NCI-H2107 treated with DMSO at 0.1 percent for 48 hours (cell line): ENCODE measurements around the gene CREB3L1.

ENCODE experiments used
- DNase-seq: peaks from one replicate; lab custom pipeline; 2025; ENCODE audit not compliant: unreplicated experiment; lab: John Stamatoyannopoulos, UW

CREB3L1 gene

GRCh38 chr11:46272816-46273427 lies 4.5 kb upstream of the CREB3L1 start:
- DNase-seq: no peak

GRCh38 chr11:46273511-46274205 lies 3.8 kb upstream of the CREB3L1 start:
- no peak for DNase-seq

- peak; percentile 15 for DNase-seq
These were observed 1.4 kb upstream of the CREB3L1 start for GRCh38 chr11:46275964-46276641.

- DNase-seq: no peak
These were observed 195 bp upstream of the CREB3L1 start for GRCh38 chr11:46277313-46277621.

- DNase-seq: no peak
These were observed 1.1 kb downstream of the CREB3L1 start for GRCh38 chr11:46278387-46279125.

GRCh38 chr11:46279126-46280099 lies 2.0 kb downstream of the CREB3L1 start:
- no peak for DNase-seq

- DNase-seq: no peak
These were observed 3.2 kb downstream of the CREB3L1 start for GRCh38 chr11:46280706-46281105.

- DNase-seq: no peak
These were observed 3.9 kb downstream of the CREB3L1 start for GRCh38 chr11:46281371-46281831.

- no peak for DNase-seq
These were observed 7.7 kb downstream of the CREB3L1 start for GRCh38 chr11:46285173-46285572.

GRCh38 chr11:46285594-46286033 lies 8.2 kb downstream of the CREB3L1 start:
- no peak for DNase-seq

GRCh38 chr11:46286789-46287188 lies 9.3 kb downstream of the CREB3L1 start:
- no peak for DNase-seq

- DNase-seq: no peak
These were observed 11.0 kb downstream of the CREB3L1 start for GRCh38 chr11:46288451-46288850.

- no peak for DNase-seq
These were observed 12.5 kb downstream of the CREB3L1 start for GRCh38 chr11:46290011-46290410.

- DNase-seq: no peak
These were observed 13.3 kb downstream of the CREB3L1 start for GRCh38 chr11:46290598-46291309.

- DNase-seq: no peak
These were observed 14.1 kb downstream of the CREB3L1 start for GRCh38 chr11:46291441-46292150.

GRCh38 chr11:46293066-46293465 lies 15.6 kb downstream of the CREB3L1 start:
- DNase-seq: no peak

GRCh38 chr11:46293641-46294103 lies 16.2 kb downstream of the CREB3L1 start:
- no peak for DNase-seq

- no peak for DNase-seq
These were observed 17.2 kb downstream of the CREB3L1 start for GRCh38 chr11:46294365-46295309.
